Skin of body (tissue), 2 donors: ENCODE data around the gene GOLIM4. TPM values are rescaled to one million over a fixed set of nuclear protein-coding genes. Genes with fewer than 3 reads are reported as not detected.

Experiments used
- DNase-seq: peaks from one replicate; lab custom pipeline; 2025; lab: John Stamatoyannopoulos, UW
- total RNA-seq: library from RNA; depleted of rRNA; stranded (reverse); fragments of >200 nt; gene quantifications from one replicate; pipeline ENCODE4 v1.2.3, GENCODE V29; 2014

Gene GOLIM4
- total RNA-seq, 1 donor from 2014 or later = 39.2 TPM

DNA sequence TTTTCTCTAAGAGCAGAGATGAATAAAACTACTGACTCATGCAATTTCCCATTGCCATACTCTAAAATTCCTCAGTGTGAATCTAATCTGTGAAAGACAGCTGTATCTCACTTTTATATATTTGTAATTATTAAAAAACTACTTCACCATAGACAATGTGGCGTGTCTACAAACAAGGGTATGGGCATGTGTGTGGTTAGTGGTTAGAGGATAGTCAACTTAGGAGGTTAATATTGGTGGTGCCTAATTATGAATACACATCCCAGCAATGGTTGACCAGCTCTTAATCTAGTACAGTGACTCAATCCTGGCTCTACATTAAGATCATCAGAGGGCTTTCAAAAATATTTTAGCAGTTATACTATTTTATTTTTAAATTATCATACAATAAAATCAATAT lies 94.5 kb downstream of the GOLIM4 start:
- DNase-seq = no peak

DNA sequence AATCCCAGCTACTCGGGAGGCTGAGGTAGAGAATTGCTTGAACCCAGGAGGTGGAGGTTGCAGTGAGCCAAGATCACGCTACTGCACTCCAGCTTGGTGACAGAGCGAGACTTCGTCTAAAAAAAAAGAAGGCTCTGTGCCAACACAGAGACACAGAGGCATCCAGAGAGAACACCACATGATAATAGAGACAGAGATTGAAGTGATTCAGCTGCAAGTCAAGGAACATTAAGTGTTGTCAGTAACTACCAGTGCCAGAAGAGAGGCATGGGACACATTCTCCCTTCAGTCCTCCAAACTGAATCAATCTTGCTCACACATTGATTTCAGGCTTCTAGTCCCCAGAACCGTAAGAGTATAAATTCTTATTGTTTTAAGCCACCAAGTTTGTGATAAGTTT lies 97.5 kb downstream of the GOLIM4 start:
- no peak for DNase-seq

DNA sequence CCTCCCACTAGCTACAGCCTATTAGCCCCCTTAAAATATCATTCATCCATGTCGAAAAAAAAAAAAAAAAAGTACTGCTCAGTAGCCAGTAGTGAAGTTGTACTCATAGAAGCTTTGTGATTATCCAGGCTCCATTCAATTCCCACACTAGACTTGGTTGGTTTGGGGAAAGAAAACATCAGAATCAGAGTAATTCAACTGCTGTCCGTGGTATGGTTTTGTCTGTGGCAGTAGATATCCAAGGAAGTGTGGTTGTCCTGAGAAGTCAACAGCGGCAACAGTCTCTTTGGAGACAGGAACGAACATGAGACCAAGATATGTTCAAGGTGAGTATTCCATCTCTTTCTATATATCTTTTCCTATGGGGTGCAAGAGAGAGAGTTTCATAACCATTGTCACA lies 99.2 kb downstream of the GOLIM4 start:
- DNase-seq = no peak

DNA sequence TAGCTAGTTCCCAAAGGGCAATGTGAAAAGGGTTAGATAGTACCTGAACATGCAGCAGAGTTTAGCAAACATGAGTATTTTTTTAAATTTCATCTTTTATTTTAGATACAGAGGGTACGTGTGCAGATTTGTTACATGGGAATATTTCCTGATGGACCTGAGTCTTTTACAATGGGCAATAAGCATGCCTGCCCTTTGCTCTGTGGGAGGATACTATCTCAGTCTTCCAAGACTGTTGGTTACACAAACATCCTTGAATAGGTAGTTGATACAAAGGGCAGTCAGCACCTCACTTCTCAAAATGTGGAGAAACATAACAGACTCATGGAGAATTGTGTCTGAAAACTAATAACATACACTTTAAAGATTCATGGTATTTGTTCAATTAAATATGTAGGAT lies 103.3 kb downstream of the GOLIM4 start:
- DNase-seq = no peak

DNA sequence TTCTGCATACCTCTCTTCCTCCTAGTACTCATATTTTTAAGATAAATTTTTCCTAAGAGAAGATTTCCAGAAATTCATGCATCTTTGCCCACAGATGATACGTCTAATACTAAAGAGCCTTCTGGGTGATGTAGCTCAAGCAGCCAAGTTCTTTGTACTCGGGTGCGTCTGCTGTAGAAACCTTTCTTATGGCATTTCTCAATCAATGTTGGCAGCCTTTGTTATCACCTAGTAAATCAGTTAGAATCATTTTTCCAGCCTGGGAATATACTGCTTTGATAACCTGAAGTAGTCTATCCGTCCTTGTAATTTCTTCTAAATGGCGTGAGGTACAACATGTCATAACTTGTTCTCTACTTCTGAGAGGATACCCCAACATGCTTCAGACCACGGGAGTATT lies 104.5 kb downstream of the GOLIM4 start:
- no peak for DNase-seq

DNA sequence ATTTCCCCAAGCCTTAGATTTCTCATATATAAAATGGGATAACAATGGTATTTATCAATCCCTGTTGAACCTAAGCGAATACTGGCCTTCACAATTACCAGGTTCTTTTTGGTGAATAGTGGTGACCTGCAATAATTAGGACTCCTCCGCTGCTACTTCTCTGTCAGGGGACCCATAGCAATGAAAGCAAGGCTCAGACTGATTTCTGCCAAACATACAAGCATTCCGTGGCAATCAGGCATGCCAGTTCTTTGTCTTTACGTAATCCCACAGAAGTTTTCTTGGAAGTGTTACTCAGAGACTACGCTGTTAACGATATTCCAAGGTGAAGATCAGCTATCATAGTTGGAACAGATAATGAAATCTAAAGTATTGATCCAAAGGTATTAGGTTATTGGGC lies 105.7 kb downstream of the GOLIM4 start:
- no peak for DNase-seq

GRCh38 chr3:167989066-167989465 lies 106.7 kb downstream of the GOLIM4 start:
- no peak for DNase-seq

- DNase-seq = no peak
Measured at GRCh38 chr3:167983583-167983982, 112.1 kb downstream of the GOLIM4 start.

DNA sequence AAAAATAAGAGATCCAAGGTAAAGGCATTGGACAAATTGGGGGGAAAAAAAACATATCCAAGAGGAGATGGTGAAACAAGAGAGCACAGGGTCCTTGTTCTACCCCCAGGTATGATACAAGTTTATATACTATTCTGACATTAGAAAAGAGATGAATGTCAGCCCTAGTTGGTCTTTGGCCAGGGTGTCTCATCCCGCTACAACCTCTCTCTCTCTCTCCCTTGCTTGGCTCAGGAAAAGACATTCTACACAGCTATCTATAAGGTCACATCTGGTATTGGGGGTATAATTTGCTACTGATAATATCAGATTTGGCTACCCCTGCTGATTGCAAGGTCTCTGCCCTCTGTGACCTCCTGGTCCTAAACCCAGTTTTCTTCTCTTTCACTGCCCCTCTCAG lies 117.2 kb downstream of the GOLIM4 start:
- no peak for DNase-seq

DNA sequence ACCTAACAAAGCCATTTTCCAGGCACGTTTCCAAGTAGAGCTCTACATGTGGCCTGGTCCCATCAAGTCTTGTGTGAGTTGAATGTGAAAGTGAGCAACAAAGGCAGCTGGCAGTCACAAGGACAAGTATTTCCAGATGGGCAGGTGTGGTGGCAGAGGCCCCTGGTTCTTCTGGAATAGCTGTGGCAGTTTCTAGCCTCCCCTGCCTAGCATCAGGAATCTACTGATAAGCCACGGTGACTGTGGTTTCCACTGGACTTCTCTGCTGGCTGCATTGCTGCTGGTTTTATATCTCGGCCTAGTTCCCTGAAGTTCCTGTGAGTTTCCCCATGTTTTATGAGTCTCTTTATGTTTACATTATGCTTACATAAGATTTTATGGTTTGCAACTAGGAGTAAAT lies 117.7 kb downstream of the GOLIM4 start:
- DNase-seq = no peak

DNA sequence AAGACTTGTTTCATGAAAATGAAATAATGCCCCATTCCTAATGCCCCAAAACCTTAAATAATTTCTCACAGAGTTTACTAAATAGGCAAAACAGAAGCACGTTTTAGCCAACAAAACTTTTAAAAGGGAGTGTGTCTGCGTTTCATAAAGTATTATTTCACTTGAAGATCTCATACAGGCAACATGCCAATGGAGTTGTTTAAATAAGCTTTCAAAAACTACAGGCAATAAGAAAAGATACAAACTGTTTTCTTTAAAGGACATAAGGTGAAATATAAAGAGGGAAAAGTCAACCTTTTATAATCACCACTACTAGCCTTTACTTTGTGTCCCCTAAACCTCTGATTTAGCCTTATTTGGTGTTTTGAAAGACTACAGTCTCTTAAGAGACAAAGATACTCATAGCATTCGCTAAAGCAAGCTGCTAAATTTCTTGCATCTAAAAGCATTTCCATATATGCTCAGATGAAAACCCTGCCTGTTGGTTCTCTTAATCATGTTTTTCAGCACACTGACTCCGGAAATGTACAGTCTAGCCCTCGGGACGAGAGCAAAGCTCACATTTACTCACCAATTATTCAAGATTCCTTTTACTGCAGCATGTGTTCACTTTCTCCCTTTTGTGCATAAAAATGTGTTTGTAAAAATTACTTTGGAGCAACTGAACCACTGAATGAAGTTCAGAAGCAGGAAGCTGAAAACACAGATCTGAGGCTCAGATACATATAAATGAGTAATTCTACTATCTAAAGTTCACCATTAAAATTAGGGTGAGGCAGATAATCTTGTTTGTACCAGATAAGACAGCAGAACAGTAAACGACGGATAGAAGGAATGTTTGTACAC lies 119.0 kb downstream of the GOLIM4 start:
- no peak for DNase-seq

- no peak for DNase-seq
Measured at GRCh38 chr3:167973901-167974300, 121.8 kb downstream of the GOLIM4 start.

GRCh38 chr3:167973046-167973445 lies 122.7 kb downstream of the GOLIM4 start:
- no peak for DNase-seq

DNA sequence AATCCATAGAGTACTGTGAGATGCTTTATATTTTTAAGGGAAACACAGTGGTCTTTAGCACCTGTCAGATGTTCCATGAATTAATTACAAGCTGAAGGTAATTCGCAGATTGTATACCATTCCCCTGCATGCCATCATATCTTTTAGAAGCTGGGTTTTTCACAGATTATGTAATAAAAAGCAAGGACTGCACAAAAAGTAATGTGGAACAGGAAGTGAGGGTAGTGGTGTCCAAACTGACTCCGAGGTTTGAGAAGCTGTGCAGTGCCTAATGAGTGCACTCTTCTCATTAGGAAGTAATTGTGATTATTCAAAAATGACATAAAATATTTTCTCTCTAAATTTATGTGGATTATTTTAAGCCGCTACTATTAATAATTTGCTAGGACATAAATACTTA lies 123.2 kb downstream of the GOLIM4 start:
- DNase-seq = no peak

DNA sequence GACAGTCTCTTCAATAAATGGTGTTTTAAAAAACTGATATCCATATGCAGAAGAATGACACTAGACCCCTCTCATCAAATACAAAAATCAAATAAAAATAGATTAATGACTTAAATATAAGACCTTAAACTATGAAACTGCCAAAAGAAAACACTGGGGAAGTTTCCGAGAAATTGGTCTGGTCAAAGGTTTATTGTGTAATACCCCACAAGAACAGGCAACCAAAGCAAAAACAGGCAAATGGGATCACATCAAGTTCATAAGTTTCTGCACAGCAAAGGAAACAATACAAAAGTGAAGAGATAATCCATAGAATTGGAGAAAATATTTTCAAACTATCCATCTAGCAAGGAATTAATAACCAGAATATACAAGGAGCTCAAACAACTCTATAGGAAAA lies 126.2 kb downstream of the GOLIM4 start:
- DNase-seq = no peak

GRCh38 chr3:167967257-167968036 lies 128.3 kb downstream of the GOLIM4 start:
- no peak for DNase-seq
